Activated B cell treated with CpG ODN at 0.5 μM for 24 hours (primary cell): ENCODE data around the gene RIMBP2. TPM values are rescaled to one million over a fixed set of nuclear protein-coding genes. Genes with fewer than 3 reads are reported as not detected.

Experiments
- ATAC-seq: fragments of 200-7000 bp; cut with Tn5 transposase; one replicate; pipeline ENCODE4 v1.10.0; 2021; ENCODE audit warnings: low read depth, mild to moderate bottlenecking, moderate library complexity
- CTCF ChIA-PET: fragments of 350-600 bp; sonication (Branson Sonifier 250); formaldehyde crosslinking; loops from one replicate; lab custom pipeline; 2021; ENCODE audit warnings: antibody characterized with exemption; lab: Charles Lee
- POLR2A ChIA-PET: fragments of 350-600 bp; sonication (Branson Sonifier 250); formaldehyde crosslinking; loops from one replicate; lab custom pipeline; 2021; ENCODE audit warnings: antibody characterized with exemption; lab: Charles Lee
- DNase-seq: peaks from one replicate; pipeline ENCODE4 v3.0.0; 2022
- H3K27ac Mint-ChIP-seq: one replicate; pipeline ENCODE4 v1.8.0; 2020; ENCODE audit warnings: mixed read lengths
- H3K27me3 Mint-ChIP-seq: one replicate; pipeline ENCODE4 v1.8.0; 2021; ENCODE audit warnings: mixed read lengths
- H3K36me3 Mint-ChIP-seq: one replicate; pipeline ENCODE4 v1.8.0; 2021; ENCODE audit warnings: low read depth, mixed read lengths
- H3K4me1 Mint-ChIP-seq: one replicate; pipeline ENCODE4 v1.8.0; 2021; ENCODE audit warnings: mixed read lengths
- H3K4me3 Mint-ChIP-seq: one replicate; pipeline ENCODE4 v1.8.0; 2020; ENCODE audit warnings: mild to moderate bottlenecking, mixed read lengths
- H3K9me3 Mint-ChIP-seq: one replicate; pipeline ENCODE4 v1.8.0; 2020; ENCODE audit warnings: mixed read lengths
- CTCF ChIP-seq: fragments of 200-600 bp; IDR thresholded peaks from one replicate; pipeline ENCODE4 v1.8.0; 2022; ENCODE audit warnings: antibody characterized with exemption, mild to moderate bottlenecking
- intact Hi-C: fragments of 100-400 bp; cut with micrococcal nuclease; formaldehyde crosslinking; loops from one replicate; pipeline ENCODE4 v1.15.1; 2024
- total RNA-seq: library from RNA; stranded (reverse); gene quantifications from 2 replicates; pipeline ENCODE4 v1.2.3, GENCODE V29; 2022

Gene RIMBP2
- total RNA-seq, 1 donor from 2014 or later: not detected

GRCh38 chr12:130488358-130488710 lies 227.8 kb downstream of the RIMBP2 start:
- intact Hi-C loops: no loop called here
- no peak for ATAC-seq
- no peak for DNase-seq
- no peak overlapping the region for H3K4me3 Mint-ChIP-seq
- POLR2A ChIA-PET: no interaction called here
- no peaks in the 10 kb centered on the region for H3K36me3 Mint-ChIP-seq
- no peak overlapping the region for H3K27ac Mint-ChIP-seq
- CTCF ChIA-PET: no interaction called here
- TF ChIP-seq CTCF: no peak
- H3K4me1 Mint-ChIP-seq: no peaks in the 10 kb centered on the region
- H3K27me3 Mint-ChIP-seq: no peaks in the 10 kb centered on the region
- peaks cover 3% of the 10 kb centered on the region for H3K9me3 Mint-ChIP-seq

DNA sequence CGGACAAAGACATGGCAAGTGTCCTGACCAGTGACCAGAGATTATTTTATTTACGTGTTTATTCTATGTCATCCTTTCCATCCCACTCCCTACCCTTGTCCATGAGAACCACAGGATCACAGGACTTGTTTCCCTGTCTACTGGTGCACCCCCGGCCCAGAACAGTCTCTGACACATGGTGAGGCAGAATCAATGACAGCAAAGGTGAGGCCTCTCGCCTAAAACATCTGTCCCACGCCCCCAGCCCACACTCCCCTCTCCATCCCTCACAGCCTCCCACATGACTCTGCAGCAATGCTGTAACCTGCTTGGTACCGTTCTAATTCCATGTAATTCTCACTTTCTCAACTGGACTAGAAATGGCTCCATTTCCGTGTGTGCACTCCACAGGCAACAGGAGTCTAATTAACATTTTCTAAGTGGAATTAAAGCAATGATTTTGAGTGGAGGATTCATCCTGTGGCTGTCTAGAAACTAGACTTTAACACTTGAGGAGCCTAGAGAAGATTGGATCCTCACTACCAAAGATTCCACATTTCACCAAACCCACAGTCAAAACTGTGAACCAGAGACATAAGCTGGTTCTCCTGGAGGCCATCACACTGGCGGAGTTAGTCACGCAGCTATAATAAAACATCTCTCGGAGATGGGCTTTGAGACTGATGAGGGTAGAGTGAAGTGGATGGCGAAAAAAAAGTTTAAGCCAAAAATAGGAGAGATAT lies 228.3 kb downstream of the RIMBP2 start:
- H3K27ac Mint-ChIP-seq: no peak overlapping the region
- TF ChIP-seq CTCF: no peak
- DNase-seq: no peak
- ATAC-seq: no peak
- CTCF ChIA-PET: no interaction called here
- no peaks in the 10 kb centered on the region for H3K36me3 Mint-ChIP-seq
- intact Hi-C loops: no loop called here
- no peaks in the 10 kb centered on the region for H3K27me3 Mint-ChIP-seq
- no peaks in the 10 kb centered on the region for H3K4me1 Mint-ChIP-seq
- peaks cover 3% of the 10 kb centered on the region for H3K9me3 Mint-ChIP-seq
- POLR2A ChIA-PET: no interaction called here
- H3K4me3 Mint-ChIP-seq: no peak overlapping the region

DNA sequence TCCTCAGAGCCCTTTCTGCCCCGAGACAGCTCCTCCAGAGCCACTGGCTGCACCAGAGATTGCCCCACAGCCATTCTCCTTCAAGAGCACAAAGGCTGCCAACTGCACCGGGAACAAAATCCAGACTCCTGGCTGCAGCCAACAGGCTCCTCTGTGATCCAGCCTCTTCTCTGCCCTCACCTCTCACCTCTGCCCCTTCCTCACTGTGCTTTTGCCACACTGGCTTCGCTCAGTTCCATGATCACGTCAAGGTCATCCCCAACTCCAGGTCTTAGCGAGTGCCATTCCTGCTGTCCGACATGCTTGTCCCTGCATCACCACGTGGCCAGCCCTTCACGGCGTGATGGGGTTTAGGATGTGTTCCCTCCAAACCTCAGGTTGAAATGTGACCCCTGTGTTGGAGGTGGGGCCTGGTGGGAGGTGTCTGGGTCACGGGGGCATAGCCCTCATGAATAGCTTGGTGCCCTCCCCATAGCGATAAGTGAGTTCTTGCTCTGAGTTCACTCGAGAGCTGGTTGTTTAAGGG lies 229.1 kb downstream of the RIMBP2 start:
- Mint-ChIP-seq H3K27me3 (no peaks in the 10 kb centered on the region), H3K4me1 (no peaks in the 10 kb centered on the region), H3K4me3 (no peak overlapping the region), H3K36me3 (no peaks in the 10 kb centered on the region), H3K9me3 (peaks cover 3% of the 10 kb centered on the region), H3K27ac (no peak overlapping the region)
- intact Hi-C loops: no loop called here
- ChIA-PET CTCF (no interaction called here), POLR2A (no interaction called here)
- no peak for TF ChIP-seq CTCF
- no peak for ATAC-seq
- no peak for DNase-seq

- Mint-ChIP-seq H3K27me3 (no peaks in the 10 kb centered on the region), H3K4me1 (no peaks in the 10 kb centered on the region), H3K36me3 (no peaks in the 10 kb centered on the region), H3K27ac (no peak overlapping the region), H3K9me3 (peaks cover 3% of the 10 kb centered on the region), H3K4me3 (no peak overlapping the region)
- intact Hi-C loops: no loop called here
- ChIA-PET POLR2A (no interaction called here), CTCF (no interaction called here)
- no peak for DNase-seq
- no peak for TF ChIP-seq CTCF
- ATAC-seq: no peak
Observed at GRCh38 chr12:130486146-130486435, 230.0 kb downstream of the RIMBP2 start.

GRCh38 chr12:130485291-130486145 lies 230.6 kb downstream of the RIMBP2 start:
- DNase-seq: no peak
- H3K27ac Mint-ChIP-seq: no peak overlapping the region
- no peaks in the 10 kb centered on the region for H3K27me3 Mint-ChIP-seq
- peaks cover 3% of the 10 kb centered on the region for H3K9me3 Mint-ChIP-seq
- TF ChIP-seq CTCF: no peak
- CTCF ChIA-PET: no interaction called here
- H3K4me1 Mint-ChIP-seq: no peaks in the 10 kb centered on the region
- H3K36me3 Mint-ChIP-seq: no peaks in the 10 kb centered on the region
- POLR2A ChIA-PET: no interaction called here
- intact Hi-C loops: no loop called here
- no peak for ATAC-seq
- no peak overlapping the region for H3K4me3 Mint-ChIP-seq
